ENCODE measurements around the gene OR52K2.
"Not testable (repeated sequence)": the region's sequence is repeated elsewhere in the genome, so short reads cannot be mapped to it uniquely, and the experiment has no call there.

GRCh38 chr11:4406206-4406605, 42.9 kb upstream of the OR52K2 start:
- TF ChIP-seq, protein P1, sequence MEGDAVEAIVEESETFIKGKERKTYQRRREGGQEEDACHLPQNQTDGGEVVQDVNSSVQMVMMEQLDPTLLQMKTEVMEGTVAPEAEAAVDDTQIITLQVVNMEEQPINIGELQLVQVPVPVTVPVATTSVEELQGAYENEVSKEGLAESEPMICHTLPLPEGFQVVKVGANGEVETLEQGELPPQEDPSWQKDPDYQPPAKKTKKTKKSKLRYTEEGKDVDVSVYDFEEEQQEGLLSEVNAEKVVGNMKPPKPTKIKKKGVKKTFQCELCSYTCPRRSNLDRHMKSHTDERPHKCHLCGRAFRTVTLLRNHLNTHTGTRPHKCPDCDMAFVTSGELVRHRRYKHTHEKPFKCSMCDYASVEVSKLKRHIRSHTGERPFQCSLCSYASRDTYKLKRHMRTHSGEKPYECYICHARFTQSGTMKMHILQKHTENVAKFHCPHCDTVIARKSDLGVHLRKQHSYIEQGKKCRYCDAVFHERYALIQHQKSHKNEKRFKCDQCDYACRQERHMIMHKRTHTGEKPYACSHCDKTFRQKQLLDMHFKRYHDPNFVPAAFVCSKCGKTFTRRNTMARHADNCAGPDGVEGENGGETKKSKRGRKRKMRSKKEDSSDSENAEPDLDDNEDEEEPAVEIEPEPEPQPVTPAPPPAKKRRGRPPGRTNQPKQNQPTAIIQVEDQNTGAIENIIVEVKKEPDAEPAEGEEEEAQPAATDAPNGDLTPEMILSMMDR (IDR thresholded peaks at IDR 0.05; ENCODE audit: low read depth, low read length, poor library complexity, severe bottlenecking): not testable (repeated sequence)
- TF ChIP-seq EZH2phosphoT487 (IDR thresholded peaks at IDR 0.05; ENCODE audit: borderline replicate concordance, low read length): not testable (repeated sequence)
